GM18526 (cell line): ENCODE results near the gene CDK17.

Source experiments
- POLR2A ChIP-seq: IDR thresholded peaks from 3 replicates; pipeline ENCODE4 v1.6.1; 2011; ENCODE audit not compliant: insufficient read length; ENCODE audit errors: extremely low read depth

The CDK17 gene

GRCh38 chr12:96313606-96314005 lies 86.6 kb downstream of the CDK17 start:
- TF ChIP-seq POLR2A, result no peak

GRCh38 chr12:96311191-96311590 lies 89.0 kb downstream of the CDK17 start:
- TF ChIP-seq POLR2A, result no peak

GRCh38 chr12:96310067-96310466 lies 90.2 kb downstream of the CDK17 start:
- TF ChIP-seq POLR2A, result no peak

DNA sequence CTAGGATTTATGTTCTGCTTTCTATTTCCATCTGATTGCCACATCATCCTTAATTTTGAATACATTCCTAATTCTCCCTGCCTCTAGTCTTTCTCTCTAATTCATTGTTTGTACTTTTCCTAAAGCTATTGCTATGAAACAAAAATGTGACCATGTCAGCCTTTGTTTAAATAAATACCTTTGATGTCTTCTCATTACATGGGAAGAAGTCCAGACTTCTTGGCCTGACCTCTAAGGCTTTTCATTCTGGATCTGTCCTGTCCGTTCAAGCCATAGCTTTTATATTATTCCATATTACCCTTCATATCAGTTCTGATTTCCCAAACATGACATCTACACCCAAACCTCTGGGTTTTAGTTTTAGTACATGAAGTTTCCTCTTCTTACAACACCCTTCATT lies 91.4 kb downstream of the CDK17 start:
- TF ChIP-seq POLR2A, result no peak

DNA sequence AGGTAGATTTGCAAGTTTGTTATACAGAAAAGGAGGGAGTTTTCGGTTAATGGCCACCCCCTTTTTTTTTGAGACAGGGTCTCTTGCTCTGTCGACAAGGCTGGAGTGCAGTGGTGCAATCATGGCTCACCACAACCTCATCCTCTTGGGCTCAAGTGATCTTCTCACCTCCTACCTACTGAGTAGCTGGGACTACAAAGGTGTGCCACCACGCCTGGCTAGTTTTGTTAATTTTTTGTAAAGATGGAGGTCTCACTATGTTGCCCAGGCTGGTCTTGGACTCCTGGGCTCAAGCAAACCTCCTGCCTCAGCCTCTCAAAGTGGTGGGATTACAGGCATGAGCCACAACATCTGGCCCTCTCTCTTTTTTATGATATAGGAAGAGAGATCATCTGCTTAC lies 94.6 kb downstream of the CDK17 start:
- no peak for TF ChIP-seq POLR2A

- no peak for TF ChIP-seq POLR2A
Observed at GRCh38 chr12:96303653-96304052, 96.6 kb downstream of the CDK17 start.

- TF ChIP-seq POLR2A, result no peak
Observed at GRCh38 chr12:96302687-96303310, 97.4 kb downstream of the CDK17 start.

GRCh38 chr12:96301732-96302131 lies 98.5 kb downstream of the CDK17 start:
- no peak for TF ChIP-seq POLR2A

- no peak for TF ChIP-seq POLR2A
Observed at GRCh38 chr12:96300064-96300463, 100.2 kb downstream of the CDK17 start.

DNA sequence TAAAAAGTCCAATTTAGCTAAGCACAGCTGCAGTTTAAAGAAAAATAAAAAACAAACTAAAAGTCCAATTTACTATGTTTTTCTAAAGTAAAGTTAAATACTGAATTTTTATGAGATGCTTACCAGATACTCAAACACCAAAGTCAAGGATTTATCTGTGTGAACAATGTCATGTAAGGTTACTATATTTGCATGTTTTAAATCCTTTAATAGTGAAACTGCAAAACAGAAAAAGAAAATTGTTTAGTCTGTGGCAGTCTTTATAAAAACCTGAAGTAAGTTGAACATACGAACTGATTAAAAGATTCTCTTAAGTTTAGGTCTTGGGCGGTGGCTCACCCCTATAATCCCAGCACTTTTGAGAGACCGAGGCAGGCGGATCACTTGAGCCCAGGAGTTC lies 102.7 kb downstream of the CDK17 start:
- no peak for TF ChIP-seq POLR2A

DNA sequence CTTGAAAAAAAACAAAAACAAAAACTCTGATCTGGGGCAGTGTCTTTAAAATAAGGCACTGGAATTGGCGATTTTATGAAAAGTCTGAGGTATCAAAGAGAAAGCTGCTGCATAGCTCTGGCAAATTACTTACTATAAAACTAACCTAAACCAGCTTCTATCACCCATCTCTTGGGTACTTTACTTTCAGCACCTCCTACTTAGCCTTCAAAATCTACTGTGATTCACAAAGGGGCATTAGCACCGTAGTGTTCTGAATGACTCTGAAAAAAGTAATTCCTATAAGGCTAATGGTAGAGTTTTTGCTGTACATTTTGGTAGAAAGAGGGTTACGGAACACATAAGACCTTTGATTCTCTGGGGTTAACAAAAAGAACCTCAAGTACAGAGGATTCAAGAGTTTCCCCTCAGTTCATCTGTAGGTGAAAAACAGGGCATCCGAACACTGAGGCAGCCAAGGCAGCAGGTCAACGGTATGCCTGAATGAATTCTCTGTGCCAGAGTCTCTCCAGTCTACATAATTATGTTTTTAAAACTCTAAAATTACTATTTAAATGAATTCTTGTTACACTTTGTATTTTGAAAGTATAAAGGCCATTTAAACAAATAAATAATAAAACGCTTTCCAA lies 104.6 kb downstream of the CDK17 start:
- TF ChIP-seq POLR2A, result no peak

- TF ChIP-seq POLR2A, result no peak
Observed at GRCh38 chr12:96294831-96295230, 105.4 kb downstream of the CDK17 start.

DNA sequence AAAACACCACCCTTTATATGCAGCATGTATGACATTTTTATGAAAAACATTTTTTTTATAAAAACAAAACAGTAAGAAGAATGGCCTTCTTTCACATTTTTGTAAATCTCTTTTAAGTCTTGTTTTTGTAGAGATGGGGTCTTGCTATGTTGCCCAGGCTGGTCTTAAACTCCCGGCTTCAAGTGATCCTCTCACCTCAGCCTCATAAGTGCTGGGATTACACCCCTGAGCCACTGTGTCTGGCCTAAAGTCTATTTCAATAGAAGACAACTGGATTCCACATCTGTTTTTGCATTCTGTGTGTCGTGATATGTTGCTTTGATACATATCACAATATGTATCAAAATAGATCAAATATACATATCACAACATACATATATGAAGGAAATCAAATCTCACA lies 107.1 kb downstream of the CDK17 start:
- no peak for TF ChIP-seq POLR2A

- no peak for TF ChIP-seq POLR2A
Observed at GRCh38 chr12:96289067-96289466, 111.2 kb downstream of the CDK17 start.

DNA sequence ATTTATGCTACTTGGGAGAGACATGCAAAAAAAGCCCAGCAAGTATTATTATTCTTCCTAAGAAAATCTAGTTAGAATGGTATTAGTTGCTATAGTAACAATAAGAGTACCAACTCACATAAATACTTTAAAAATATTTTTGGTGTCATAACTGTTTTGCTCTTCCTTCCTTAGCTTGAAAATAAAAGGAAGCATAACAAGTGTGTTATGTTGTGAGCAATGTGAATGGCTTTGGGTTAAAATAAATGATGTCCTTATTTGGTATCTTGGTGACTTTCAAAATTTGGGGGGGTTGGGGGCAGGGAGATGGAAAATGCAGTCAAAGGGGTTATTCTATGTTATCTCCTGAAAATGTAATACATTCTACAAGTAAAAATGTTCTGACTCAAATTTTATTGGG lies 115.1 kb downstream of the CDK17 start:
- TF ChIP-seq POLR2A, result no peak

DNA sequence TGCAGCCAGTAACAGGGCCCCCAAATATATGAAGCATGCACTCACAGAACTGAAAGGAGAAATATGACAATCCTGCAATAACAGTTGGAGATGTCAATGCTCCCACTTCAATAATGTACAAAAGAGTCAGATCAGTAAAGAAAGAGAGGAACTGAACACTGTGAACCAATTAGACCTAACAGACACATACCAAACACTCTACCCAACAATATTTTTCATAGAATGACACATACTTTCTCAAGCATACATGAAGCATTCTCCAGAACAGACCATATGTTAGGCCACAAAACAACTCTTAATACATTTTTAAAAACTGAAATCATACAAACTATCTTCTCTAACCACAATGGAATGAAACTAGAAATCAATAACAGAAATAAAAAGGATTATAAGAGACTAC lies 125.9 kb downstream of the CDK17 start:
- no peak for TF ChIP-seq POLR2A
